Measurements from ENCODE around the gene COCH.

The COCH gene

GRCh38 chr14:30874120-30874998 lies at the start of gene COCH:
COCH (plus strand) TSS chr14:30874559; CDS start chr14:30874939, 380 bp downstream.
- DNase-seq = peak; percentile 18

- DNase-seq = no peak
These were observed 48.3 kb upstream of the COCH start for GRCh38 chr14:30826070-30826469.

- no peak for DNase-seq
These were observed 44.5 kb upstream of the COCH start for GRCh38 chr14:30829853-30830252.

GRCh38 chr14:30834353-30834752 lies 40.0 kb upstream of the COCH start:
- no peak for DNase-seq

- DNase-seq = no peak
These were observed 36.0 kb upstream of the COCH start for GRCh38 chr14:30838351-30838750.

- no peak for DNase-seq
These were observed 34.1 kb upstream of the COCH start for GRCh38 chr14:30840086-30840779.

GRCh38 chr14:30842431-30842830 lies 31.9 kb upstream of the COCH start:
- DNase-seq = no peak

GRCh38 chr14:30848449-30849240 lies 25.7 kb upstream of the COCH start:
- no peak for DNase-seq

- DNase-seq = no peak
These were observed 25.0 kb upstream of the COCH start for GRCh38 chr14:30849354-30849753.

- no peak for DNase-seq
These were observed 24.4 kb upstream of the COCH start for GRCh38 chr14:30849983-30850382.

GRCh38 chr14:30853946-30854345 lies 20.4 kb upstream of the COCH start:
- DNase-seq = no peak

GRCh38 chr14:30854492-30854891 lies 19.9 kb upstream of the COCH start:
- no peak for DNase-seq

- DNase-seq = no peak
These were observed 18.9 kb upstream of the COCH start for GRCh38 chr14:30855345-30856037.

- no peak for DNase-seq
These were observed 13.2 kb upstream of the COCH start for GRCh38 chr14:30861200-30861599.

GRCh38 chr14:30864934-30865333 lies 9.4 kb upstream of the COCH start:
- DNase-seq = no peak

GRCh38 chr14:30868736-30869135 lies 5.6 kb upstream of the COCH start:
- DNase-seq = no peak

- no peak for DNase-seq
These were observed 4.7 kb upstream of the COCH start for GRCh38 chr14:30869551-30870155.

- no peak for DNase-seq
These were observed 1.8 kb upstream of the COCH start for GRCh38 chr14:30872602-30873001.

- no peak for DNase-seq
These were observed 845 bp upstream of the COCH start for GRCh38 chr14:30873308-30874119.

- DNase-seq = no peak
These were observed 834 bp downstream of the COCH start for GRCh38 chr14:30874999-30875787.

- no peak for DNase-seq
These were observed 1.4 kb downstream of the COCH start for GRCh38 chr14:30875788-30876053.
